ENCODE measurements around the gene THAP11. TPM values are rescaled to one million over a fixed set of nuclear protein-coding genes. Genes with fewer than 3 reads are reported as not detected.
A peak's percentile ranks its signal among the peaks of the same experiment; 100 is the strongest.

The THAP11 gene
- total RNA-seq, 1 donor from 2014 or later: 25.1 TPM

DNA sequence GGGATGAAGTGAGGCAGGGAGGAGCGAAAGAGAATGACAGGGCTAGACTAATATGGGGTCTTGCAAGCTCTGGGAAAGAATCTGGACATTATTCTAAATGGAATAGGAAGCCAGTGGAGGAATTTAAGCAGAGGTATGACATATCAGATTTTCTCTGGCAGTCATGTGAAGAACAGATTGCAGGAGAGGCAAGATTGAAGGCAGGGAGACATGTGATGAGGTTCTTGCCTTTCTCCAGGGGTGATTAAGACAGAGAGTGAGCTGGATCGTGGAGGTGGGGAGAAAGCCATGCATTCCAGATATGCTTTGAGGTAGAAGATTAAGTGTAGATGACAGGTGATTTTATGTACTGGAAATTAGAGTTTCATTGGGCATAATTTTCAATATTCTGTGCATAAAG, 4.3 kb upstream of the THAP11 start:
- no peak overlapping the region for H3K27ac ChIP-seq
- no peak for ATAC-seq
- H3K36me3 ChIP-seq: no peaks in the 10 kb centered on the region

DNA sequence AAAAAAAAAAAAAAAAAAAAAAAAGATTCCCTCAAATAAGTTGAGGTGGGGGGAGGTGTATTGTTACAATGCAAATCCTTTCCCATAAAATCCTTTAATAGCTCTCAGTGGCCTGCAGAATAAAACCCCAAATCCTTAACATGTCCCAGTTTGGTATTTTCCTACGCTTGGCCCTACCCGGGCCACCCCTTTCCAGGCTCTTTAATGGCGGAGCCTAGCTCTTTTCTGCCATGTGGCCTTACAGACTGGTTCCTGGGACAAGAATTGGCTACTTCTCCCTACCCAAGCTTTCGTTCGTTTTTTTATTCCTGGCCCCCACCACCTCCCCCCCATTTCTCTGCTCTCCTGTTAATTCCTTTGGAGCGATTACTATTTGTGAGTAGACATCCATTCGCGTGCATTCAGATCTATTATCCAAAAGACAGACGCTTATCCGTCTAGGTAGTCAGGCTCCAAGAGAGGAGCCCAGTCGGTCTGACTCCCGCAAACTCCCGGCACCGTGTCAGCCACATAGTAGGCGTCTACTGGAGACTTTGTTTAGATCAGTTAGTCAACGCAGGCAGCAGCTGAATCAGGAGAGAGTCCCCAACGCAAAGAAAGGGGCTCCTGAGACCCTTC, 813 bp upstream of the THAP11 start:
- Histone ChIP-seq H3K36me3 (no peaks in the 10 kb centered on the region), H3K4me3 (peak overlapping the region; percentile 89), H3K9me3 (no peaks in the 10 kb centered on the region), H3K27me3 (no peaks in the 10 kb centered on the region), H3K4me1 (peaks cover 32% of the 10 kb centered on the region), H3K27ac (peak overlapping the region; percentile 99)
- intact Hi-C loops (cut with DNase I): no loop called here
- DNase-seq (no peak), ATAC-seq (no peak)
- TF ChIP-seq, protein P1, sequence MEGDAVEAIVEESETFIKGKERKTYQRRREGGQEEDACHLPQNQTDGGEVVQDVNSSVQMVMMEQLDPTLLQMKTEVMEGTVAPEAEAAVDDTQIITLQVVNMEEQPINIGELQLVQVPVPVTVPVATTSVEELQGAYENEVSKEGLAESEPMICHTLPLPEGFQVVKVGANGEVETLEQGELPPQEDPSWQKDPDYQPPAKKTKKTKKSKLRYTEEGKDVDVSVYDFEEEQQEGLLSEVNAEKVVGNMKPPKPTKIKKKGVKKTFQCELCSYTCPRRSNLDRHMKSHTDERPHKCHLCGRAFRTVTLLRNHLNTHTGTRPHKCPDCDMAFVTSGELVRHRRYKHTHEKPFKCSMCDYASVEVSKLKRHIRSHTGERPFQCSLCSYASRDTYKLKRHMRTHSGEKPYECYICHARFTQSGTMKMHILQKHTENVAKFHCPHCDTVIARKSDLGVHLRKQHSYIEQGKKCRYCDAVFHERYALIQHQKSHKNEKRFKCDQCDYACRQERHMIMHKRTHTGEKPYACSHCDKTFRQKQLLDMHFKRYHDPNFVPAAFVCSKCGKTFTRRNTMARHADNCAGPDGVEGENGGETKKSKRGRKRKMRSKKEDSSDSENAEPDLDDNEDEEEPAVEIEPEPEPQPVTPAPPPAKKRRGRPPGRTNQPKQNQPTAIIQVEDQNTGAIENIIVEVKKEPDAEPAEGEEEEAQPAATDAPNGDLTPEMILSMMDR (IDR thresholded peaks at IDR 0.05): no peak

More for the DNA sequence above, 4.3 kb upstream of the THAP11 start:
- H3K4me1 ChIP-seq: peaks cover 6% of the 10 kb centered on the region
- no peaks in the 10 kb centered on the region for H3K27me3 ChIP-seq
- H3K4me3 ChIP-seq: no peak overlapping the region
- DNase-seq: no peak
- TF ChIP-seq, protein P1 (IDR thresholded peaks at IDR 0.05): no peak
- H3K9me3 ChIP-seq: no peaks in the 10 kb centered on the region
- intact Hi-C loops (cut with DNase I): no loop called here

DNA sequence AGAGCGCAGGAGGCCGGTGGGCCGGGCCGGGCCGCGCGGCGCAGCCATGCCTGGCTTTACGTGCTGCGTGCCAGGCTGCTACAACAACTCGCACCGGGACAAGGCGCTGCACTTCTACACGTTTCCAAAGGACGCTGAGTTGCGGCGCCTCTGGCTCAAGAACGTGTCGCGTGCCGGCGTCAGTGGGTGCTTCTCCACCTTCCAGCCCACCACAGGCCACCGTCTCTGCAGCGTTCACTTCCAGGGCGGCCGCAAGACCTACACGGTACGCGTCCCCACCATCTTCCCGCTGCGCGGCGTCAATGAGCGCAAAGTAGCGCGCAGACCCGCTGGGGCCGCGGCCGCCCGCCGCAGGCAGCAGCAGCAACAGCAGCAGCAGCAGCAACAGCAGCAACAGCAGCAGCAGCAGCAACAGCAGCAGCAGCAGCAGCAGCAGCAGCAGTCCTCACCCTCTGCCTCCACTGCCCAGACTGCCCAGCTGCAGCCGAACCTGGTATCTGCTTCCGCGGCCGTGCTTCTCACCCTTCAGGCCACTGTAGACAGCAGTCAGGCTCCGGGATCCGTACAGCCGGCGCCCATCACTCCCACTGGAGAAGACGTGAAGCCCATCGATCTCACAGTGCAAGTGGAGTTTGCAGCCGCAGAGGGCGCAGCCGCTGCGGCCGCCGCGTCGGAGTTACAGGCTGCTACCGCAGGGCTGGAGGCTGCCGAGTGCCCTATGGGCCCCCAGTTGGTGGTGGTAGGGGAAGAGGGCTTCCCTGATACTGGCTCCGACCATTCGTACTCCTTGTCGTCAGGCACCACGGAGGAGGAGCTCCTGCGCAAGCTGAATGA, 606 bp downstream of the THAP11 start:
- H3K27ac ChIP-seq: peak overlapping the region; percentile 99
- intact Hi-C loops (cut with DNase I): no loop called here
- H3K4me3 ChIP-seq: peak overlapping the region; percentile 89
- DNase-seq (peak; percentile 73), ATAC-seq (peak; percentile 35)
- H3K4me1 ChIP-seq: peaks cover 33% of the 10 kb centered on the region
- no peaks in the 10 kb centered on the region for H3K27me3 ChIP-seq
- no peaks in the 10 kb centered on the region for H3K36me3 ChIP-seq
- no peaks in the 10 kb centered on the region for H3K9me3 ChIP-seq
- TF ChIP-seq, protein P1 (IDR thresholded peaks at IDR 0.05): peak; percentile 29

- Histone ChIP-seq H3K4me1 (peaks cover 40% of the 10 kb centered on the region), H3K4me3 (peak overlapping the region; percentile 89), H3K36me3 (no peaks in the 10 kb centered on the region), H3K27ac (peak overlapping the region; percentile 99), H3K9me3 (no peaks in the 10 kb centered on the region), H3K27me3 (no peaks in the 10 kb centered on the region)
- ATAC-seq: no peak
- no peak for DNase-seq
- intact Hi-C loops (cut with DNase I): no loop called here
- TF ChIP-seq, protein P1 (IDR thresholded peaks at IDR 0.05): no peak
Measured at GRCh38 chr16:67843343-67843765, 1.2 kb downstream of the THAP11 start.

DNA sequence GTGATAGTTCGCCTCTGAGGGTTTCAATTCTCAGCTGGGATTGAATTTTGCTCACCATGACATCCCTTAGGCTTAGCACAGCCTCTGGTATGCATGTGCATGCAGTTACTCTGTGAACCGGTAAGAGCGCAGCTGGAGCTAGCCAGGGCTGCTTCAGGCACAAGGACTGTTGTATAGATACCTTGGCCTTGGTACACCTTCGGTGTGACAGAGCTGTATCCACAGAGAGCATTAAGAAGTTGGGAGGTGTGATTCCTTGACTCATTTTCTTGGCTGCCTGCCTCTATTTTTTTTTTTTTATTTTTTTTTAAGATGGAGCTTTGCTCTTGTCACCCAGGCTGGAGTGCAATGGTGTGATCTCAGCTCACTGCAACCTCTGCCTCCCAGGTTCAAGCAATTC, 2.4 kb downstream of the THAP11 start:
- ATAC-seq: no peak
- TF ChIP-seq, protein P1 (IDR thresholded peaks at IDR 0.05): no peak

More for the DNA sequence above, 2.4 kb downstream of the THAP11 start:
- H3K27me3 ChIP-seq: no peaks in the 10 kb centered on the region
- intact Hi-C loops (cut with DNase I): no loop called here
- H3K27ac ChIP-seq: no peak overlapping the region
- no peaks in the 10 kb centered on the region for H3K9me3 ChIP-seq
- no peak for DNase-seq
- H3K4me1 ChIP-seq: peaks cover 45% of the 10 kb centered on the region
- peak overlapping the region; percentile 12 for H3K4me3 ChIP-seq
- no peaks in the 10 kb centered on the region for H3K36me3 ChIP-seq

Measured in upper lobe of right lung (tissue), 1 donor.